GM12873 (cell line): ENCODE results near the gene RNF114.

Experiments used
- CTCF ChIP-seq: IDR thresholded peaks from 2 replicates; pipeline ENCODE4 v1.5.1; 2012; ENCODE audit warnings: low read depth, mild to moderate bottlenecking, moderate library complexity, low read length, control low read depth; ENCODE audit not compliant: insufficient read depth; ENCODE audit errors: missing control alignments

RNF114 gene

GRCh38 chr20:49890471-49891361 is 45.5 kb upstream of the RNF114 start:
- TF ChIP-seq CTCF: no peak

- no peak for TF ChIP-seq CTCF
Measured at GRCh38 chr20:49891476-49892110, 44.6 kb upstream of the RNF114 start.

GRCh38 chr20:49892260-49892659 is 43.9 kb upstream of the RNF114 start:
- no peak for TF ChIP-seq CTCF

- no peak for TF ChIP-seq CTCF
Measured at GRCh38 chr20:49892817-49893216, 43.4 kb upstream of the RNF114 start.

GRCh38 chr20:49893242-49894072 is 42.7 kb upstream of the RNF114 start:
- TF ChIP-seq CTCF: no peak

- TF ChIP-seq CTCF: no peak
Measured at GRCh38 chr20:49894073-49894470, 42.1 kb upstream of the RNF114 start.

GRCh38 chr20:49896204-49896603 is 40.0 kb upstream of the RNF114 start:
- TF ChIP-seq CTCF: no peak
